Uterus (tissue), 2 donors: ENCODE results near the gene SPIRE1.

Experiments used
- POLR2A ChIP-seq, 2 donors: fragments of 450-650 bp; IDR thresholded peaks; one replicate each; pipeline ENCODE4 v1.6.1; 2016; ENCODE audit warnings: antibody characterized with exemption in 2 of 2, mild to moderate bottlenecking in 1 of 2, moderate library complexity in 1 of 2
- TF ChIP-seq, protein P1 (sequence below), 4 experiments: fragments of 200-600 bp in 2 of 4; fragments of 450-650 bp in 2 of 4; sonication (generic) in 2 of 4; IDR thresholded peaks; one replicate each; pipeline ENCODE4 v1.5.1; 2016 to 2019; ENCODE audit warnings: antibody characterized with exemption in 4 of 4, mild to moderate bottlenecking in 2 of 4, moderate library complexity in 1 of 4

- TF ChIP-seq, protein P1, sequence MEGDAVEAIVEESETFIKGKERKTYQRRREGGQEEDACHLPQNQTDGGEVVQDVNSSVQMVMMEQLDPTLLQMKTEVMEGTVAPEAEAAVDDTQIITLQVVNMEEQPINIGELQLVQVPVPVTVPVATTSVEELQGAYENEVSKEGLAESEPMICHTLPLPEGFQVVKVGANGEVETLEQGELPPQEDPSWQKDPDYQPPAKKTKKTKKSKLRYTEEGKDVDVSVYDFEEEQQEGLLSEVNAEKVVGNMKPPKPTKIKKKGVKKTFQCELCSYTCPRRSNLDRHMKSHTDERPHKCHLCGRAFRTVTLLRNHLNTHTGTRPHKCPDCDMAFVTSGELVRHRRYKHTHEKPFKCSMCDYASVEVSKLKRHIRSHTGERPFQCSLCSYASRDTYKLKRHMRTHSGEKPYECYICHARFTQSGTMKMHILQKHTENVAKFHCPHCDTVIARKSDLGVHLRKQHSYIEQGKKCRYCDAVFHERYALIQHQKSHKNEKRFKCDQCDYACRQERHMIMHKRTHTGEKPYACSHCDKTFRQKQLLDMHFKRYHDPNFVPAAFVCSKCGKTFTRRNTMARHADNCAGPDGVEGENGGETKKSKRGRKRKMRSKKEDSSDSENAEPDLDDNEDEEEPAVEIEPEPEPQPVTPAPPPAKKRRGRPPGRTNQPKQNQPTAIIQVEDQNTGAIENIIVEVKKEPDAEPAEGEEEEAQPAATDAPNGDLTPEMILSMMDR (IDR thresholded peaks at IDR 0.05), result no peak
- TF ChIP-seq POLR2A (IDR thresholded peaks at IDR 0.05), result no peak
These were observed 20.5 kb downstream of the SPIRE1 start for GRCh38 chr18:12637393-12637792.
